Bronchial epithelial cell (primary cell): ENCODE results near the gene GATD1. TPM values are rescaled to one million over a fixed set of nuclear protein-coding genes. Genes with fewer than 3 reads are reported as not detected.

Experiments used
- DNase-seq: peaks from one replicate; pipeline ENCODE4 v3.0.0-alpha.2; 2010; ENCODE audit warnings: low read depth
- FAIRE-seq: peaks from 2 replicates; lab custom pipeline; 2011; peaks lifted over from hg19 to GRCh38; lab: Jason Lieb, UNC
- H3K27me3 ChIP-seq: 2 replicates; pipeline ENCODE4 v1.5.1; 2011; ENCODE audit warnings: low read length; ENCODE audit not compliant: control insufficient read depth, insufficient read depth
- H3K36me3 ChIP-seq: 2 replicates; pipeline ENCODE4 v1.5.1; 2011; ENCODE audit warnings: low read length; ENCODE audit not compliant: control insufficient read depth, insufficient read depth
- H3K4me3 ChIP-seq: 2 replicates; pipeline ENCODE4 v1.5.1; 2011; ENCODE audit warnings: mild to moderate bottlenecking, low read depth, low read length, control low read depth
- CTCF ChIP-seq: IDR thresholded peaks from 2 replicates; pipeline ENCODE4 v1.5.1; 2011; ENCODE audit warnings: mild to moderate bottlenecking, moderate library complexity, low read length, control low read depth, inconsistent platforms; ENCODE audit not compliant: insufficient read depth, severe bottlenecking
- total RNA-seq: library from RNA; depleted of rRNA; stranded (reverse); fragments of >200 nt; gene quantifications from 2 replicates; pipeline ENCODE4 v1.2.1, GENCODE V29; 2014

The GATD1 gene
- total RNA-seq, 1 donor from 2014 or later, result 18.7 TPM

DNA sequence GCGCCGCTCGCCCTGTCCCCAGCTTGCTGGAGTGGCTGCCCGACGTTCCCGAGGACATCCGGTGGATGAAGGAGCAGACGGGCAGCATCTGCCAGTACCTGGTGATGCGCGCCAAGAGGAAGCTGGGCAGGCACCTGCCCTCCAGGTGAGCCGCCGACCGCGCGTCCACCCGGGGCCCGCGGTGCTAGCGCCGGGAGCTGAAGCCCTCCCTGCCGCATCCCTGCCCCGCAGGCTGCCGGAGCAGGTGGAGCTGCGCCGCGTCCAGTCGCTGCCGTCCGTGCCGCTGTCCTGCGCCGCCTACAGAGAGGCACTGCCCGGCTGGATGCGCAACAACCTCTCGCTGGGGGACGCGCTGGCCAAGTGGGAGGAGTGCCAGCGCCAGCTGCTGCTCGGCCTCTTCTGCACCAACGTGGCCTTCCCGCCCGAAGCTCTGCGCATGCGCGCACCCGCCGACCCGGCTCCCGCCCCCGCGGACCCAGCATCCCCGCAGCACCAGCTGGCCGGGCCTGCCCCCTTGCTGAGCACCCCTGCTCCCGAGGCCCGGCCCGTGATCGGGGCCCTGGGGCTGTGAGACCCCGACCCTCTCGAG, 47.1 kb upstream of the GATD1 start:
- Histone ChIP-seq H3K36me3 (peaks cover 18% of the 10 kb centered on the region), H3K4me3 (no peak overlapping the region), H3K27me3 (no peaks in the 10 kb centered on the region)
- TF ChIP-seq CTCF, result no peak
- DNase-seq (no peak), FAIRE-seq (no peak)

DNA sequence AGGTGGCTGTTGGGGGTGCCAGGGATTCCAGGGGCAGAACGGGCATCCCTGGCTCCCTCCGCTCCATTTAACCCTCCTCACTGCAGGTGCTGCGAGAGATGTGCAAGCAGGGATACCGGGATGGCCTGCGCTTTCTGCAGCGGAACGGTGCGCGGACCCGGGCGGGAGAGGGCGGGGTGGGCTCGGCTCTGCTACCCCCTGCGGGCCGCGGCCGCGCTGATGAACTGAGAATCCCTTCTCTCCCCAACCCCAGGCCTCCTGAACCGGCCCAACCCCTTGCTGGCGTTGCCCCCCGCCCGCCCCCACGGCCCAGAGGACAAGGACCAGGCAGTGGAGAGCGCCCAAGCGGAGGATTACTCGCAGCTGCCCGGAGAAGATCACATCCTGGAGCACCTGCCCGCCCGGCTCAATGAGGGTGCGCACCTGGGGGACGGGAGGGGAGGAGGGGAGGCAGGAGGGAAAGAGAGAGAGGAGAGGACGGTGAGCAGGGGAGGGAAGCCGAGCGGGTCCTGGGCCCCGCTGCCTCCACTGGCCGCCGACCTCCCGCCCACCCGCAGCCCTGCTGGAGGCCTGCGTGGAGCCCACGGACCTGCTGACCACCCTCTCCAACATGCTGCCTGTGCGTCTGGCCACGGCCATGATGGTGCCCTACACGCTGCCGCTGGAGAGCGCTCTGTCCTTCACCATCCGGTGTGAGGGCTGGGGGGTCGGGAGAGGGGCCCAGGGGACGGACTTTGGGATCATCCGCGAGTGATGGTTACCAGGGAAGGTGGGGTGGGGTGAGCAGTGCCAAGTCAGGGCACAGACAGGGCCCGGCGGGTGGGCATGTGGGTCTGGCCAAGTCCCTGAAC, 46.4 kb upstream of the GATD1 start:
- no peak overlapping the region for H3K4me3 ChIP-seq
- no peak for TF ChIP-seq CTCF
- H3K27me3 ChIP-seq, result no peaks in the 10 kb centered on the region
- DNase-seq, result no peak
- H3K36me3 ChIP-seq, result peaks cover 18% of the 10 kb centered on the region
- no peak for FAIRE-seq

GRCh38 chr11:821512-822371, 44.5 kb upstream of the GATD1 start:
- DNase-seq, result no peak
- no peak for FAIRE-seq
- Histone ChIP-seq H3K36me3 (peaks cover 18% of the 10 kb centered on the region), H3K27me3 (no peaks in the 10 kb centered on the region), H3K4me3 (no peak overlapping the region)
- no peak for TF ChIP-seq CTCF

- Histone ChIP-seq H3K4me3 (peak overlapping the region; percentile 73), H3K27me3 (no peaks in the 10 kb centered on the region), H3K36me3 (peaks cover 18% of the 10 kb centered on the region)
- TF ChIP-seq CTCF, result no peak
- DNase-seq (peak; percentile 49), FAIRE-seq (no peak)
These were observed 43.6 kb upstream of the GATD1 start for GRCh38 chr11:820655-821511.

GRCh38 chr11:819943-820649, 42.8 kb upstream of the GATD1 start:
- H3K4me3 ChIP-seq, result peak overlapping the region; percentile 73
- DNase-seq, result peak; percentile 66
- no peaks in the 10 kb centered on the region for H3K27me3 ChIP-seq
- TF ChIP-seq CTCF, result no peak
- H3K36me3 ChIP-seq, result peaks cover 17% of the 10 kb centered on the region
- no peak for FAIRE-seq
